ENCODE results near the gene LRRC75A. TPM values are rescaled to one million over a fixed set of nuclear protein-coding genes. Genes with fewer than 3 reads are reported as not detected.

The LRRC75A gene
- total and polyA plus RNA-seq, 3 donors from 2014 or later = 39.1 to 47.9 (median 44.5) TPM

DNA sequence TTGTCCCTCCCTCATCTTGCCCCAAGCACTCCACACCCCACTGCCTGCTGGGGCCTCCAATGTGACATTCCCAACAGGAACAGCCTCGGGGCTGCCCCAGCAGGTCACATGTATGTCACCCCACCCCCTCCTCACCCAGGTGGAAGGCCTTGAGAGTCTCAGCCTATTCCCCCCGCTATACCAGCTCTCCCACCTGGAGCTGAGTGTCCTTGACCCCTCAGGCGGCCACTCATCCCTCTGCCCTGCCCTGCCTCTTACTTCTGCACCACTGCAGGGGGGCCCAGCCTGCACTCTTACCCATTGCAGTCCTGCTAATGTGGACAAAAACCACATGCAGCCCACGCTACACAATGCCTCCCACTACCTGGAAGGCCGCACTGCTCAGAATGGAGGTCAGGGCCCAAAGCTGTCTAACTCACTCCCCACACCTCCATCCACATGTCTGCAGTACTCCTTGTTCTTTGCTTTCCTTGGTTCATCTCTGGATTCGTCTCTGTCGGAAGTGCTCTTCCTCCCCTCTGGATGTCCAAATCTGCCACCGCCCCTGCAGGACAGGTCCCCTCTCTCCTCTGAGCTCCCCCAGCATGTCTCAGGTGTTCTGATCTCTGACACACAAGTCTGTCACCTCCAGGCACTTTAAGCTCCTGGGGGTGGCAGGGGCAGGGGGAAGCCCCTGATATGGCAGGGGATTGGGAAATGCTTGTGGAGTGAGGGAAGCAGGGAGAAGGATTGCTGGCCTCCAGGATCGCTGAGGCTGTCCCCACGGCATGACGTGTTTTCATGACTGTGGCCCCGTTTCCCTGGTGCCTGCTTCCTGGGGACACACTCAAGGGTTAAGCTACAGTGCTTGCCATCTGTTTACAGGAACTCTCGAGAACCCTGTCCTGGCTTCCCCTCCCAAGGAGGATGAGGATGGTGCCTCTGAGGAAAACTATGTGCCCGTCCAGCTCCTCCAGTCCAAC, 55.8 kb downstream of the LRRC75A start:
- H3K27ac ChIP-seq = no peak overlapping the region
- H3K27me3 ChIP-seq = no peaks in the 10 kb centered on the region
- DNase-seq = no peak
- no peaks in the 10 kb centered on the region for H3K9me3 ChIP-seq
- 64 to 66% methylated on average over 12 to 14 of the region's 14 CpGs for WGBS, 2 donors
- H3K36me3 ChIP-seq (ENCODE audit: low read depth, missing control alignments) = no peaks in the 10 kb centered on the region
- no peak overlapping the region for H3K4me3 ChIP-seq
- TF ChIP-seq POLR2A (IDR thresholded peaks at IDR 0.05) = no peak
- TF ChIP-seq CTCF (IDR thresholded peaks at IDR 0.05) = no peak
- intact Hi-C loops (cut with DNase I; ENCODE audit: low total_unique reads) = no loop called here
- H3K4me1 ChIP-seq = peaks cover 12% of the 10 kb centered on the region

GRCh38 chr17:16434662-16435061, 57.3 kb downstream of the LRRC75A start:
- TF ChIP-seq POLR2A (IDR thresholded peaks at IDR 0.05) = no peak
- TF ChIP-seq CTCF (IDR thresholded peaks at IDR 0.05) = no peak
- peaks cover under 1% of the 10 kb centered on the region for H3K4me1 ChIP-seq
- H3K4me3 ChIP-seq = no peak overlapping the region
- H3K27ac ChIP-seq = no peak overlapping the region
- H3K9me3 ChIP-seq = no peaks in the 10 kb centered on the region
- no peak for DNase-seq
- WGBS, 2 donors = 71 to 74% methylated on average over 8 of the region's 8 CpGs
- no peaks in the 10 kb centered on the region for H3K36me3 ChIP-seq (ENCODE audit: low read depth, missing control alignments)
- intact Hi-C loops (cut with DNase I; ENCODE audit: low total_unique reads) = no loop called here
- no peaks in the 10 kb centered on the region for H3K27me3 ChIP-seq

GRCh38 chr17:16433514-16433913, 58.5 kb downstream of the LRRC75A start:
- Histone ChIP-seq H3K36me3 (ENCODE audit: low read depth, missing control alignments) (no peaks in the 10 kb centered on the region), H3K4me1 (no peaks in the 10 kb centered on the region), H3K27me3 (no peaks in the 10 kb centered on the region), H3K27ac (no peak overlapping the region), H3K4me3 (no peak overlapping the region), H3K9me3 (no peaks in the 10 kb centered on the region)
- intact Hi-C loops (cut with DNase I; ENCODE audit: low total_unique reads) = no loop called here
- WGBS, 2 donors = 60 to 87% methylated on average over 2 to 5 of the region's 5 CpGs
- DNase-seq = no peak
- TF ChIP-seq POLR2A (IDR thresholded peaks at IDR 0.05) = no peak
- no peak for TF ChIP-seq CTCF (IDR thresholded peaks at IDR 0.05)

DNA sequence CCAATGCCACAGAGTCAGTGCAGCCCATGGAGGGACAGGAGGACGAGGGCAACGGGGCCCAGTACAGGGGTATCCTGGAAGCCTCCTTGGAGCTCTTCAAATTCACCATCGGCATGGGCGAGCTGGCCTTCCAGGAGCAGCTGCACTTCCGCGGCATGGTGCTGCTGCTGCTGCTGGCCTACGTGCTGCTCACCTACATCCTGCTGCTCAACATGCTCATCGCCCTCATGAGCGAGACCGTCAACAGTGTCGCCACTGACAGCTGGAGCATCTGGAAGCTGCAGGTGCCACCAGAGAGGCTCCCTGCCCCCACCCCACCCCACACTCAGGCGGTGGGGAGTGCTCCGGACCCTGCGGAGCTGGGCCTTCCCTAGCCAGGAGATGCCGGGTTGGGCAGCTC, 60.0 kb downstream of the LRRC75A start:
- Histone ChIP-seq H3K27me3 (no peaks in the 10 kb centered on the region), H3K4me1 (no peaks in the 10 kb centered on the region), H3K4me3 (no peak overlapping the region), H3K27ac (no peak overlapping the region), H3K9me3 (no peaks in the 10 kb centered on the region), H3K36me3 (ENCODE audit: low read depth, missing control alignments) (no peaks in the 10 kb centered on the region)
- WGBS, 2 donors = 94 to 98% methylated on average over 8 to 15 of the region's 15 CpGs
- TF ChIP-seq POLR2A (IDR thresholded peaks at IDR 0.05) (no peak), CTCF (IDR thresholded peaks at IDR 0.05) (no peak)
- no peak for DNase-seq
- intact Hi-C loops (cut with DNase I; ENCODE audit: low total_unique reads) = no loop called here
